GM23248 (cell line): ENCODE measurements around the gene PLD4.

ENCODE experiments used
- EZH2 ChIP-seq: fragments of 200-600 bp; sonication (generic); IDR thresholded peaks from 2 replicates; pipeline ENCODE4 v1.6.1; 2018; ENCODE audit warnings: antibody characterized with exemption, mild to moderate bottlenecking; ENCODE audit not compliant: insufficient read depth, poor library complexity, severe bottlenecking
- EZH2phosphoT487 ChIP-seq: fragments of 200-600 bp; sonication (generic); IDR thresholded peaks from 2 replicates; pipeline ENCODE4 v1.6.1; 2018; ENCODE audit warnings: antibody characterized with exemption, moderate library complexity, mild to moderate bottlenecking, low read depth; ENCODE audit not compliant: insufficient read depth

- TF ChIP-seq EZH2: no peak
- TF ChIP-seq EZH2phosphoT487: no peak
Measured at GRCh38 chr14:104948736-104949031, 24.0 kb downstream of the PLD4 start.
